ENCODE measurements around the gene NR6A1. TPM values are rescaled to one million over a fixed set of nuclear protein-coding genes. Genes with fewer than 3 reads are reported as not detected.
A peak's percentile ranks its signal among the peaks of the same experiment; 100 is the strongest.

NR6A1 gene
- total and polyA plus RNA-seq, 2 experiments from 2014 or later, result 44.2 to 139 TPM

DNA sequence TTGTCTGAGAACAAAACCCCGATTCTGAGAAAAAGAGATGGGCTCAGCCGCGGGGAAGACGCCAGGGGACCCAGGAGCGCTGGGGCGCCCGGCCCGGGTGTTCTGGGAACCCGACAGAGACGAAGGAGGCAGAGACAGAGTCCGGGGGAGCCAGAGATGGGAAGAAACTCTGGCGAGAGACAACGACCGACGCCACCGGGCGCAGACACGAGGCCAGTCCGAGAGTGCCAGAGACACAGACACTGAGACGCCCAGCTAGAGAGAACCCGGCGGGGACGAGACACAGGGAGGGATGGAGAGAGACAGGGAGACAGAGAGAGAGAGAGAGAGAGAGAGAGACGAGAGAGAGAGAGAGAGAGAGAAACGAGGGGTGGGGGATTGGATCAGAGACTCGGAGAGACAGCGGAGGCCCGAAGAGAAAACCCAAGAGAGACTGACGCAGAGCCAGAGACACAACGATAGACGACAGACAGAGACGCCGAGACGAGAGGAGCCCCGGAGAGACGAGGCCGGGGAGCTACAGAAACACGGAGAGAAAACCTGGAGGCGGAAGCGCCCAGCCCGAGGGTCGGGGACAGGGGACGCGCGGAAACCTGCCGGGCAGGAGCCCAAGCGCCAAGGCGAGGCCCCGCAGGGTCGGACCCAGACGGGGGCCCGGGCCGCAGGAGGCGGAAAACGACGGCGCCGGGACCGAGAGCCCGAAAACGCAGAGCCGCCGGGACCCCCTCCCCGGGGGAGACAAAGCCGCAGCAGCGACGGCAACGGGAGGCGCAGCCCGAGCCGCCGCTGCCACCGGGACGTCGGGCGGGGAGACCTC lies 267.2 kb downstream of the NR6A1 start:
- H3K4me3 ChIP-seq, result peak overlapping the region; percentile 57
- H3K27me3 Mint-ChIP-seq (ENCODE audit: insufficient read depth, low read depth, poor library complexity), result peaks cover 55% of the 10 kb centered on the region
- peaks cover 7% of the 10 kb centered on the region; the same call in 1 of the 2 replicates for H3K4me1 ChIP-seq (ENCODE audit: insufficient read depth)
- TF ChIP-seq, protein P1, sequence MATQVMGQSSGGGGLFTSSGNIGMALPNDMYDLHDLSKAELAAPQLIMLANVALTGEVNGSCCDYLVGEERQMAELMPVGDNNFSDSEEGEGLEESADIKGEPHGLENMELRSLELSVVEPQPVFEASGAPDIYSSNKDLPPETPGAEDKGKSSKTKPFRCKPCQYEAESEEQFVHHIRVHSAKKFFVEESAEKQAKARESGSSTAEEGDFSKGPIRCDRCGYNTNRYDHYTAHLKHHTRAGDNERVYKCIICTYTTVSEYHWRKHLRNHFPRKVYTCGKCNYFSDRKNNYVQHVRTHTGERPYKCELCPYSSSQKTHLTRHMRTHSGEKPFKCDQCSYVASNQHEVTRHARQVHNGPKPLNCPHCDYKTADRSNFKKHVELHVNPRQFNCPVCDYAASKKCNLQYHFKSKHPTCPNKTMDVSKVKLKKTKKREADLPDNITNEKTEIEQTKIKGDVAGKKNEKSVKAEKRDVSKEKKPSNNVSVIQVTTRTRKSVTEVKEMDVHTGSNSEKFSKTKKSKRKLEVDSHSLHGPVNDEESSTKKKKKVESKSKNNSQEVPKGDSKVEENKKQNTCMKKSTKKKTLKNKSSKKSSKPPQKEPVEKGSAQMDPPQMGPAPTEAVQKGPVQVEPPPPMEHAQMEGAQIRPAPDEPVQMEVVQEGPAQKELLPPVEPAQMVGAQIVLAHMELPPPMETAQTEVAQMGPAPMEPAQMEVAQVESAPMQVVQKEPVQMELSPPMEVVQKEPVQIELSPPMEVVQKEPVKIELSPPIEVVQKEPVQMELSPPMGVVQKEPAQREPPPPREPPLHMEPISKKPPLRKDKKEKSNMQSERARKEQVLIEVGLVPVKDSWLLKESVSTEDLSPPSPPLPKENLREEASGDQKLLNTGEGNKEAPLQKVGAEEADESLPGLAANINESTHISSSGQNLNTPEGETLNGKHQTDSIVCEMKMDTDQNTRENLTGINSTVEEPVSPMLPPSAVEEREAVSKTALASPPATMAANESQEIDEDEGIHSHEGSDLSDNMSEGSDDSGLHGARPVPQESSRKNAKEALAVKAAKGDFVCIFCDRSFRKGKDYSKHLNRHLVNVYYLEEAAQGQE (IDR thresholded peaks at IDR 0.05; ENCODE audit: unreplicated experiment), result no peak
- TF ChIP-seq CREB1 (CRISPR knock-in tag; IDR thresholded peaks at IDR 0.05; ENCODE audit: low read depth) (no peak), EZH2phosphoT487 (IDR thresholded peaks at IDR 0.05; ENCODE audit: unreplicated experiment) (peak; percentile 83), EZH2 (IDR thresholded peaks at IDR 0.05; ENCODE audit: low read depth, unreplicated experiment) (peak; percentile 99), POLR2AphosphoS5 (IDR thresholded peaks at IDR 0.05; ENCODE audit: low read depth) (no peak), NANOG (IDR thresholded peaks at IDR 0.05; ENCODE audit: borderline replicate concordance) (no peak)
- TF ChIP-seq, protein P2, sequence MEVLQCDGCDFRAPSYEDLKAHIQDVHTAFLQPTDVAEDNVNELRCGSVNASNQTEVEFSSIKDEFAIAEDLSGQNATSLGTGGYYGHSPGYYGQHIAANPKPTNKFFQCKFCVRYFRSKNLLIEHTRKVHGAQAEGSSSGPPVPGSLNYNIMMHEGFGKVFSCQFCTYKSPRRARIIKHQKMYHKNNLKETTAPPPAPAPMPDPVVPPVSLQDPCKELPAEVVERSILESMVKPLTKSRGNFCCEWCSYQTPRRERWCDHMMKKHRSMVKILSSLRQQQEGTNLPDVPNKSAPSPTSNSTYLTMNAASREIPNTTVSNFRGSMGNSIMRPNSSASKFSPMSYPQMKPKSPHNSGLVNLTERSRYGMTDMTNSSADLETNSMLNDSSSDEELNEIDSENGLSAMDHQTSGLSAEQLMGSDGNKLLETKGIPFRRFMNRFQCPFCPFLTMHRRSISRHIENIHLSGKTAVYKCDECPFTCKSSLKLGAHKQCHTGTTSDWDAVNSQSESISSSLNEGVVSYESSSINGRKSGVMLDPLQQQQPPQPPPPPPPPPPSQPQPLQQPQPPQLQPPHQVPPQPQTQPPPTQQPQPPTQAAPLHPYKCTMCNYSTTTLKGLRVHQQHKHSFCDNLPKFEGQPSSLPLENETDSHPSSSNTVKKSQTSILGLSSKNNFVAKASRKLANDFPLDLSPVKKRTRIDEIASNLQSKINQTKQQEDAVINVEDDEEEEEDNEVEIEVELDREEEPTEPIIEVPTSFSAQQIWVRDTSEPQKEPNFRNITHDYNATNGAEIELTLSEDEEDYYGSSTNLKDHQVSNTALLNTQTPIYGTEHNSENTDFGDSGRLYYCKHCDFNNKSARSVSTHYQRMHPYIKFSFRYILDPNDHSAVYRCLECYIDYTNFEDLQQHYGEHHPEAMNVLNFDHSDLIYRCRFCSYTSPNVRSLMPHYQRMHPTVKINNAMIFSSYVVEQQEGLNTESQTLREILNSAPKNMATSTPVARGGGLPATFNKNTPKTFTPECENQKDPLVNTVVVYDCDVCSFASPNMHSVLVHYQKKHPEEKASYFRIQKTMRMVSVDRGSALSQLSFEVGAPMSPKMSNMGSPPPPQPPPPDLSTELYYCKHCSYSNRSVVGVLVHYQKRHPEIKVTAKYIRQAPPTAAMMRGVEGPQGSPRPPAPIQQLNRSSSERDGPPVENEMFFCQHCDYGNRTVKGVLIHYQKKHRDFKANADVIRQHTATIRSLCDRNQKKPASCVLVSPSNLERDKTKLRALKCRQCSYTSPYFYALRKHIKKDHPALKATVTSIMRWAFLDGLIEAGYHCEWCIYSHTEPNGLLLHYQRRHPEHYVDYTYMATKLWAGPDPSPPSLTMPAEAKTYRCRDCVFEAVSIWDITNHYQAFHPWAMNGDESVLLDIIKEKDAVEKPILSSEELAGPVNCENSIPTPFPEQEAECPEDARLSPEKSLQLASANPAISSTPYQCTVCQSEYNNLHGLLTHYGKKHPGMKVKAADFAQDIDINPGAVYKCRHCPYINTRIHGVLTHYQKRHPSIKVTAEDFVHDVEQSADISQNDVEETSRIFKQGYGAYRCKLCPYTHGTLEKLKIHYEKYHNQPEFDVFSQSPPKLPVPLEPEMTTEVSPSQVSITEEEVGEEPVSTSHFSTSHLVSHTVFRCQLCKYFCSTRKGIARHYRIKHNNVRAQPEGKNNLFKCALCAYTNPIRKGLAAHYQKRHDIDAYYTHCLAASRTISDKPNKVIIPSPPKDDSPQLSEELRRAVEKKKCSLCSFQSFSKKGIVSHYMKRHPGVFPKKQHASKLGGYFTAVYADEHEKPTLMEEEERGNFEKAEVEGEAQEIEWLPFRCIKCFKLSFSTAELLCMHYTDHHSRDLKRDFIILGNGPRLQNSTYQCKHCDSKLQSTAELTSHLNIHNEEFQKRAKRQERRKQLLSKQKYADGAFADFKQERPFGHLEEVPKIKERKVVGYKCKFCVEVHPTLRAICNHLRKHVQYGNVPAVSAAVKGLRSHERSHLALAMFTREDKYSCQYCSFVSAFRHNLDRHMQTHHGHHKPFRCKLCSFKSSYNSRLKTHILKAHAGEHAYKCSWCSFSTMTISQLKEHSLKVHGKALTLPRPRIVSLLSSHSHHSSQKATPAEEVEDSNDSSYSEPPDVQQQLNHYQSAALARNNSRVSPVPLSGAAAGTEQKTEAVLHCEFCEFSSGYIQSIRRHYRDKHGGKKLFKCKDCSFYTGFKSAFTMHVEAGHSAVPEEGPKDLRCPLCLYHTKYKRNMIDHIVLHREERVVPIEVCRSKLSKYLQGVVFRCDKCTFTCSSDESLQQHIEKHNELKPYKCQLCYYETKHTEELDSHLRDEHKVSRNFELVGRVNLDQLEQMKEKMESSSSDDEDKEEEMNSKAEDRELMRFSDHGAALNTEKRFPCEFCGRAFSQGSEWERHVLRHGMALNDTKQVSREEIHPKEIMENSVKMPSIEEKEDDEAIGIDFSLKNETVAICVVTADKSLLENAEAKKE (CRISPR knock-in tag; IDR thresholded peaks at IDR 0.05), result no peak
- H3K79me2 ChIP-seq (replicated peaks; ENCODE audit: insufficient read depth), result no peaks in the 10 kb centered on the region
- peak; percentile 1; the same call in 2 of the 3 replicates for ATAC-seq
- H3K9me2 ChIP-seq (ENCODE audit: insufficient read depth), result no peaks in the 10 kb centered on the region
- H3K27ac ChIP-seq (ENCODE audit: low read depth), result no peak overlapping the region
- H3K4me2 ChIP-seq, result peak overlapping the region; percentile 83
- peak overlapping the region; percentile 97 for H2AFZ ChIP-seq
- 0 out of 2 replicates have a peak, but pooled peaks cover 3% of the 10 kb centered on the region for H3F3A ChIP-seq (replicated peaks; ENCODE audit: low read depth)
- no peaks in the 10 kb centered on the region for H3K36me3 ChIP-seq (ENCODE audit: insufficient read depth)
- H3K36me3 Mint-ChIP-seq (ENCODE audit: low read depth), result no peaks in the 10 kb centered on the region; the same call in 2 of the 3 replicates
- H4K20me1 ChIP-seq (replicated peaks; ENCODE audit: insufficient read depth), result no peaks in the 10 kb centered on the region; the same call in 1 of the 2 replicates
- H3K27ac Mint-ChIP-seq, result no peak overlapping the region
- peaks cover 3% of the 10 kb centered on the region; the same call in 2 of the 3 replicates for H3K9me3 Mint-ChIP-seq
- DNase-seq (ENCODE audit: low spot score), result peak; percentile 52
- H3K27me3 ChIP-seq (ENCODE audit: insufficient read depth), result peaks cover 62% of the 10 kb centered on the region
- peak overlapping the region; percentile 75 for H3K4me3 Mint-ChIP-seq
- peaks cover 16% of the 10 kb centered on the region for H3K4me1 Mint-ChIP-seq
